Smooth muscle cell (in vitro differentiated cells): ENCODE results near the gene HSBP1. TPM values are rescaled to one million over a fixed set of nuclear protein-coding genes. Genes with fewer than 3 reads are reported as not detected.

Source experiments
- DNase-seq: peaks from one replicate; lab custom pipeline; 2025; ENCODE audit not compliant: unreplicated experiment; lab: John Stamatoyannopoulos, UW
- H2AFZ ChIP-seq: fragments of 200-600 bp; sonication (generic); 2 replicates; pipeline ENCODE4 v1.6.0; 2016; ENCODE audit warnings: antibody characterized with exemption, low read depth, mild to moderate bottlenecking
- H3F3A ChIP-seq: fragments of 200-600 bp; sonication (generic); 2 replicates; pipeline ENCODE4 v1.6.0; 2017; ENCODE audit warnings: antibody characterized with exemption, low read depth
- H3K27ac ChIP-seq: fragments of 200-600 bp; sonication (generic); 2 replicates; pipeline ENCODE4 v1.5.1; 2016; ENCODE audit warnings: low read depth, mild to moderate bottlenecking
- H3K27me3 ChIP-seq: fragments of 200-600 bp; sonication (generic); 2 replicates; pipeline ENCODE4 v1.6.1; 2016; ENCODE audit warnings: low read depth, mild to moderate bottlenecking
- H3K36me3 ChIP-seq: fragments of 200-600 bp; sonication (generic); 2 replicates; pipeline ENCODE4 v1.5.1; 2016; ENCODE audit warnings: low read depth
- H3K4me1 ChIP-seq: fragments of 200-600 bp; sonication (generic); 2 replicates; pipeline ENCODE4 v1.5.1; 2016; ENCODE audit warnings: low read depth
- H3K4me2 ChIP-seq: fragments of 200-600 bp; sonication (generic); 2 replicates; pipeline ENCODE4 v1.6.0; 2016; ENCODE audit warnings: mild to moderate bottlenecking
- H3K4me3 ChIP-seq: fragments of 200-600 bp; sonication (generic); 2 replicates; pipeline ENCODE4 v1.5.1; 2016; ENCODE audit warnings: mild to moderate bottlenecking
- H3K79me2 ChIP-seq: fragments of 200-600 bp; sonication (generic); 2 replicates; pipeline ENCODE4 v1.6.0; 2016; ENCODE audit warnings: low read depth, mild to moderate bottlenecking
- H3K9ac ChIP-seq: fragments of 200-600 bp; sonication (generic); 2 replicates; pipeline ENCODE4 v1.6.0; 2016; ENCODE audit warnings: low read depth
- H3K9me3 ChIP-seq: fragments of 200-600 bp; sonication (generic); replicated peaks from 2 replicates; pipeline ENCODE4 v1.5.1; 2016; ENCODE audit warnings: low read depth
- H4K20me1 ChIP-seq: fragments of 200-600 bp; sonication (generic); 2 replicates; pipeline ENCODE4 v1.6.0; 2016; ENCODE audit warnings: low read depth
- WGBS: methylation state at CpG from one replicate; pipeline ENCODE4 v1.1.7; 2016; ENCODE audit warnings: low lambda C conversion rate; 5-methylcytosine and 5-hydroxymethylcytosine counted together
- polyA plus RNA-seq: library from polyadenylated mRNA; unstranded; fragments of >200 nt; fragmentation: Nextera tagmentation; extraction: Ambion mirVana; gene quantifications from 2 replicates; pipeline ENCODE4 v1.2.1, GENCODE V29; 2016
- total RNA-seq: library from RNA; depleted of rRNA; stranded (reverse); fragments of >200 nt; gene quantifications from 2 replicates; pipeline ENCODE4 v1.2.3, GENCODE V29; 2014
- TF ChIP-seq, protein P1 (sequence below): fragments of 200-600 bp; sonication (generic); IDR thresholded peaks from 2 replicates; pipeline ENCODE4 v1.5.1; 2017; ENCODE audit warnings: borderline replicate concordance, mild to moderate bottlenecking, antibody characterized with exemption; ENCODE audit not compliant: insufficient read depth, poor library complexity, severe bottlenecking

The HSBP1 gene
- total and polyA plus RNA-seq, 2 experiments from 2014 or later = 20.3 to 390 TPM

DNA sequence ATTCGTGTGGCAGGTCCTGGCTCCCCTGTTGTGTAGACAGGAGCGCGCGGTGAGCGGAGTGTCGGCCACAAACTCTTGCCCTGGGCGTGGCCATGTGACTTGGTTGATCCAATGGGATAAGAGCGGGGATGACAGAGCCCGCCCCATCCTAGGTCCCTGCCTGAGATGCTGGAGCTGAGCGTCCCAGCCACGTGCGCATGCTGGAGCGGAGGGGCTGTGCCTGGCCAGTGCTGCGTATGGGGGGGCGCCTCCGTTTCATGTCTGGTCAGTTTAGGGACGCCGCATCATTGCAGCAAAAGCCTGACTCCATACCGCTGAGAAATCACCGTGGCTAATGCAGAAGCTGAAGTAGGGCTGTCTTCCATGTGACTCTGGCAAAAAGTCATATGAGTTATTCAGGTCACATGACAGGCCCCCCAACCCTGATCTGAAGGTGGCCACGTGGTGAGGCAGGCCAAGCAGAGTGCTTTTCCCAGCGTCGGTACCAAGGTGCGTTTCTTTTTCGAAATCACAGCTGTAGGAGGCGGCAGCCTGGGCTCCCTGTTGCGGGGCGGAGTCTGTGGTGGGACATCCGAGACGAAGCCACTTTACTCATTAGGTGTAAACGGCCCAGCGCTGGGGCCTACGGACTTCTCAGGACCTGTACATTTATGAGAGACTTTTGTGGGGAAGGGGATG lies 22.5 kb downstream of the HSBP1 start:
- Histone ChIP-seq H2AFZ (no peak overlapping the region), H3K4me2 (no peak overlapping the region)
- 88% methylated on average over 33 of the region's 33 CpGs for WGBS

DNA sequence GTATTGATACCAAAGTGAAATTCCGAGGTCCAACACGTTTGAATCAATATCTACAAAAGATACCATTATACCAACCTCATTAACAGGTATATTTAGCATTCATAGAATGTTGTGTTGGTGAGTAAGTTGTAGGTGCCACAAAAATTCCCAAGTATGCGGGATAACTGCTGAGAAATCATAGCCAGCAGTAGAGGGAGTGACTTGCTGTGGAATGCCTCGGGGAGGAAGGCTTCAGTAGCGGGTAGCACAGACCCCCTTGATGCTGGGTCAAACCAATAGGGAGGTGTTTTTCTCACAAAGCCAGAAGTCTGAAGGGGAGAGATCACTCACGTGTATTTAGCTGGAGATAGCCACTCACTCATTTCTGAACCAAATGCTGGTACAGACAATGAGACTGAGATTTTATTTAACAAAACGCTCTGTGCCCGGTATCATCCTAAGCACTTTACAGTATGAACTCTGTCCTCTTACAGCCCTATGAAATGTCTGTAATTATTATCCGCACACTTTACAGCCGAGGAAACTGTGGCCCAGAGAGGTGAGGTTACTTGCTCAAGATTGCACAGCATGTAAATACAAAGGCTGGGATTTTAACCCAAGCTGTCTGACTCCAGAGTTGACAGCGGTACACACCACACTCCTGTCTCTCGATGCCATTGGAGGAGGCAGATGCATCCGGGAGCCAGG lies 23.1 kb downstream of the HSBP1 start:
- H3F3A ChIP-seq = no peaks in the 10 kb centered on the region
- no peak overlapping the region for H3K4me2 ChIP-seq
- H3K9me3 ChIP-seq = no peaks in the 10 kb centered on the region
- H3K79me2 ChIP-seq = no peaks in the 10 kb centered on the region
- no peaks in the 10 kb centered on the region for H3K36me3 ChIP-seq
- H3K9ac ChIP-seq = no peak overlapping the region
- peaks cover 7% of the 10 kb centered on the region for H3K4me1 ChIP-seq
- H3K27me3 ChIP-seq = no peaks in the 10 kb centered on the region
- no peak overlapping the region for H3K4me3 ChIP-seq
- 83% methylated on average over 13 of the region's 13 CpGs for WGBS
- TF ChIP-seq, protein P1, sequence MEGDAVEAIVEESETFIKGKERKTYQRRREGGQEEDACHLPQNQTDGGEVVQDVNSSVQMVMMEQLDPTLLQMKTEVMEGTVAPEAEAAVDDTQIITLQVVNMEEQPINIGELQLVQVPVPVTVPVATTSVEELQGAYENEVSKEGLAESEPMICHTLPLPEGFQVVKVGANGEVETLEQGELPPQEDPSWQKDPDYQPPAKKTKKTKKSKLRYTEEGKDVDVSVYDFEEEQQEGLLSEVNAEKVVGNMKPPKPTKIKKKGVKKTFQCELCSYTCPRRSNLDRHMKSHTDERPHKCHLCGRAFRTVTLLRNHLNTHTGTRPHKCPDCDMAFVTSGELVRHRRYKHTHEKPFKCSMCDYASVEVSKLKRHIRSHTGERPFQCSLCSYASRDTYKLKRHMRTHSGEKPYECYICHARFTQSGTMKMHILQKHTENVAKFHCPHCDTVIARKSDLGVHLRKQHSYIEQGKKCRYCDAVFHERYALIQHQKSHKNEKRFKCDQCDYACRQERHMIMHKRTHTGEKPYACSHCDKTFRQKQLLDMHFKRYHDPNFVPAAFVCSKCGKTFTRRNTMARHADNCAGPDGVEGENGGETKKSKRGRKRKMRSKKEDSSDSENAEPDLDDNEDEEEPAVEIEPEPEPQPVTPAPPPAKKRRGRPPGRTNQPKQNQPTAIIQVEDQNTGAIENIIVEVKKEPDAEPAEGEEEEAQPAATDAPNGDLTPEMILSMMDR = no peak
- H2AFZ ChIP-seq = no peak overlapping the region
- DNase-seq = no peak
- no peak overlapping the region for H3K27ac ChIP-seq
- no peaks in the 10 kb centered on the region for H4K20me1 ChIP-seq

More for the DNA sequence above, 22.5 kb downstream of the HSBP1 start:
- Histone ChIP-seq H3K9ac (no peak overlapping the region), H3K27ac (no peak overlapping the region), H3K4me1 (no peaks in the 10 kb centered on the region), H3K4me3 (no peak overlapping the region), H3K27me3 (no peaks in the 10 kb centered on the region), H3K36me3 (no peaks in the 10 kb centered on the region), H3K9me3 (no peaks in the 10 kb centered on the region), H3F3A (no peaks in the 10 kb centered on the region), H3K79me2 (no peaks in the 10 kb centered on the region), H4K20me1 (no peaks in the 10 kb centered on the region)
- no peak for DNase-seq
- TF ChIP-seq, protein P1 = no peak

DNA sequence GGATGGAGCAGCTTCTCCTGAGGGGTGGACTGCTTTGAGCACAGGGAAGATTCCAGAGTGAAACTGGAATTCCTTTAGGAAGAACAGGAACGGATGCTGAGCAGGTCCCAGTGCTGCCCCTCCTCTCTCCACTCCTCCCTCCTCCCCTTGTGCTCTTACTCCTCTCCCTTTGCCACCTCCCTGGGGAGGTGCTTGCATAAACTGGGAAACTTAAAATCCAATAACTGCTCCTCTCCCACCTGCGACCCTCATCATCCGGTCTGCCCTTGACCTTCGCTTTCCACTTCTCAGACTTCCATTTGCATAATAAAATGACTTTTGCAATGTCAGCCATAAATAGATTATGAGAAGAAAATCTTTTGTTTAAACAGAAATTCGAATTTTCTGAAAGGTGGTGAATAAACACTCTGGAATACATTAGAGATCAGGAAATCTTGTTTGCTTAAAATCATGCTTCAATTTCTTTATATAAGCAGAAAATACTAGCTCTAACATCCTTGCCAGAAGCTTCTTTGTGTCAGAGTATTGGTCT lies 23.7 kb downstream of the HSBP1 start:
- no peak overlapping the region for H3K4me3 ChIP-seq

More for the DNA sequence above, 23.7 kb downstream of the HSBP1 start:
- Histone ChIP-seq H3K9me3 (no peaks in the 10 kb centered on the region), H2AFZ (no peak overlapping the region), H3K9ac (no peak overlapping the region), H3K27ac (no peak overlapping the region), H4K20me1 (no peaks in the 10 kb centered on the region), H3K4me2 (no peak overlapping the region), H3F3A (no peaks in the 10 kb centered on the region), H3K36me3 (no peaks in the 10 kb centered on the region), H3K4me1 (peaks cover 10% of the 10 kb centered on the region), H3K79me2 (no peaks in the 10 kb centered on the region), H3K27me3 (no peaks in the 10 kb centered on the region)
- TF ChIP-seq, protein P1 = no peak
- WGBS = 81% methylated on average over 5 of the region's 5 CpGs
- DNase-seq = no peak
